ENCODE measurements around the gene PCBP3.
A peak's percentile ranks its signal among the peaks of the same experiment; 100 is the strongest.
"Not testable (repeated sequence)": the region's sequence is repeated elsewhere in the genome, so short reads cannot be mapped to it uniquely, and the experiment has no call there.

PCBP3 gene

DNA sequence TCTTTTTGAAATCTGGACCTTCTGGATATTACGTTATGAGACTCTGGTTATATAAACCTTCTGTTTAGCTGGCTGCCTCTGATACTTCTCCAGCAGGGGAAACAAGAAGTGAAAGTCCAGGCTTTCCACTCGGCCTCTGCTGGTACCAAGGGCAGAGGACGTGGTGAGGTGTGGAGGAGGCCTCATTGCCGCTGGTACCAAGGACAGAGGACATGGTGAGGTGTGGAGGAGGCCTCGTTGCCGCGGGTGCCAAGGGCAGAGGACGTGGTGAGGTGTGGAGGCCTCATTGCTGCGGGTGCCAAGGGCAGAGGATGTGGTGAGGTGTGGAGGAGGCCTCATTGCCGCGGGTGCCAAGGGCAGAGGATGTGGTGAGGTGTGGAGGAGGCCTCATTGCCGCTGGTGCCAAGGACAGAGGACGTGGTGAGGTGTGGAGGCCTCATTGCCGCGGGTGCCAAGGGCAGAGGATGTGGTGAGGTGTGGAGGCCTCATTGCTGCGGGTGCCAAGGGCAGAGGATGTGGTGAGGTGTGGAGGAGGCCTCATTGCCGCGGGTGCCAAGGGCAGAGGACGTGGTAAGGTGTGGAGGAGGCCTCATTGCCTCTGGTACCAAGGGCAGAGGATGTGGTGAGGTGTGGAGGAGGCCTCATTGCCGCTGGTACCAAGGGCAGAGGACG lies 242.5 kb downstream of the PCBP3 start:
- not testable (repeated sequence) for DNase-seq

GRCh38 chr21:45886610-45887026 lies 243.1 kb downstream of the PCBP3 start:
- peak; percentile 25 for DNase-seq

GRCh38 chr21:45887120-45887611 lies 243.6 kb downstream of the PCBP3 start:
- no peak for DNase-seq

- no peak for DNase-seq
Observed at GRCh38 chr21:45887788-45888187, 244.3 kb downstream of the PCBP3 start.

DNA sequence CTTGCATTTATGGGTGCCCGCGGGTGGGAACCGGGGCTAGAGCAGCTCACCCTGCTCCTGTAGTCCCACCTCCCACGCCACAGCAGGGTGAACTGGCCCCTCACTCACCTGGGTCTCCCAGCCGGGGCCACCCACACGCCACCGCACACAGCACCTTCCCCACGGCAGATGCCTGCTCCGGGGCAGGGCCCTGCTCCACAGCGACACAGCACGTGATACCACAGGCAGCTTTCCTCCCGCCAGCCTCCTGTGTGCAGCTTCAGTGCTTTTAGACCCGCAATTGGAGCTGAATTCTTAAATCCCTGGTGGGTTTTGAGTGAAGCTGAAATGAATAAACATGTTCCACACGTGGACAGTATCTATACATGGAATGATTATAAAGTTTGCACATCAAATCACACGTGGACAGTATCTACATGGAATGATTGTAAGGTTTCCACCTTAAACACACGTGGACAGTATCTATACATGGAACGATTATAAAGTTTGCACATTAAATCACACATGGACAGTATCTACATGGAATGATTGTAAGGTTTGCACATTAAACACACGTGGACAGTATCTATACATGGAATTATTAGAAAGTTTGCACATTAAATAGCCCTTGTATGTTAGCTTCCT lies 245.0 kb downstream of the PCBP3 start:
- DNase-seq = no peak

DNA sequence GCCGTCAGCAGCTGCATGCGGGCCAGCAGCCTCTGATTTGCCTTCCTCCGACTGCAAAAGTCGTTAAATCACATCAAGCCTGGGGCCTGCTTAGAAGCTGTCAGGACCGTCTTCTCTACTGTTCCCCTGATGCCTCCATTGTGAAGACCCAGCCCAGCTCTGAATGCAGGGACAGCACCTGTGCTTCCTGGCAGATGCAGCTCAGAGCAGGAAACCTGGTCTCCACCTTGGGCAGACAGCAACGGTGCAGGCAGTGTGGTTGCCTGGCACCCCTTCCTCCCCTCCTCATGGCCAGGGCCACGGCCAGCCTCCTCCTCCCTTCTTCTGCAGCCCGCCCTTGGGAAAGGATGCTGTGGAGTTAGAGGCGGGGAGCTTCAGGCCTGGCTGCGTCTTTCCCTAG lies 245.7 kb downstream of the PCBP3 start:
- no peak for DNase-seq

DNA sequence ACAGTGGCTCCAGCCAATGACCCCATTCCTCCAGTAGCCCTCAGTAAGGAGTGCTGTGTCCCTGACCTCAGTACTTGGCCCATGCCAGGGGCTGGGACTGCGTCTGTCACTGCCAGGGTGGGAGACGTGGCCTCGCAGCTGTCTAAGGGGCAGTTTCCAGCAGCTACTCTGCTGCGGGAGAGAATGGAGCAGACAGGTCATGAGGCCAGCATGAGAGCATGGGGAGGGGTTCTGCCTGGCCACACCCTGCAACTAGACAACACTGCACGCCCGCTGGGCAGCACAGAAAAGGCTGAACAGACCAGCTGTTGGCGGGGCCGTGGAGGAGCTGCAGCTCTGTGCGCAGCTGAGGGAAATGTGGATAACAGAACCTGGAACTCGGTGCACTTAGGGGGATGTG lies 246.4 kb downstream of the PCBP3 start:
- no peak for DNase-seq

DNA sequence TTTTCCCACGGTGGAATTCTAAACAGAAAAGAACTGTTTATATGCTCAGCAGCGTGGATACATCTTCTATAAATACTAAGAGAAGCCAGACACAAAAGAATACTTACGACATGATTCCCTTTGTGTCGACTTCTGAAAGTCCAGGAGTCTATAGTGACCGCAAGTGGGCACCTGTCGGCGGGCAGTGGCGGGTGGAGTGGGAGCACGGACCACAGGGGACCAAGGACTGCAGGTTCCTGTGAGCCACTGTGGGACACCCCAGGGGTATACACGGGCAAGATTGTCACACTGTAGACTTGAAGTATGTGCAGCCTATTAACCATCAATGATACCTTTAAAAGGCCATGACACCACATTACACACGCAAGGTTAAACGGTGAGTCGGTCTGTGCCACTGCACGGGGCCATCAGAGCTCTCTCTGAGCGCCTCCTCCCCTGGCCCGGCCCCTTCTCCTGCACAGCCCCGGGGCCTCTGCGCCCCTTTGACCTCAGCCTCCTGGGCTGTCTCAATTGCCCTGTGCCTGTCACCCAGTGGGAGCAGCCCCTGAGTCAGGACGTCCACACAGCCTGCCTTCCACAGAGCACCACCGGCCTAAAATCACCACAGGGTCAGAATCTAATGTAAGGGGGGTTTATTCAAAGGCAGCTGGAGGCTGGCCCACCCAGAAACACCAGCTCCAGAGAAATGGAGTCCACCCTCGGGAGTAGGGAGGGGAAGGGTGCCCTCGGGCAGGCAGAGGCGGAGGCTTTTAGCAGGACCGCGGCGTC lies 248.0 kb downstream of the PCBP3 start:
- DNase-seq = no peak

- no peak for DNase-seq
Observed at GRCh38 chr21:45892156-45892915, 248.8 kb downstream of the PCBP3 start.

DNA sequence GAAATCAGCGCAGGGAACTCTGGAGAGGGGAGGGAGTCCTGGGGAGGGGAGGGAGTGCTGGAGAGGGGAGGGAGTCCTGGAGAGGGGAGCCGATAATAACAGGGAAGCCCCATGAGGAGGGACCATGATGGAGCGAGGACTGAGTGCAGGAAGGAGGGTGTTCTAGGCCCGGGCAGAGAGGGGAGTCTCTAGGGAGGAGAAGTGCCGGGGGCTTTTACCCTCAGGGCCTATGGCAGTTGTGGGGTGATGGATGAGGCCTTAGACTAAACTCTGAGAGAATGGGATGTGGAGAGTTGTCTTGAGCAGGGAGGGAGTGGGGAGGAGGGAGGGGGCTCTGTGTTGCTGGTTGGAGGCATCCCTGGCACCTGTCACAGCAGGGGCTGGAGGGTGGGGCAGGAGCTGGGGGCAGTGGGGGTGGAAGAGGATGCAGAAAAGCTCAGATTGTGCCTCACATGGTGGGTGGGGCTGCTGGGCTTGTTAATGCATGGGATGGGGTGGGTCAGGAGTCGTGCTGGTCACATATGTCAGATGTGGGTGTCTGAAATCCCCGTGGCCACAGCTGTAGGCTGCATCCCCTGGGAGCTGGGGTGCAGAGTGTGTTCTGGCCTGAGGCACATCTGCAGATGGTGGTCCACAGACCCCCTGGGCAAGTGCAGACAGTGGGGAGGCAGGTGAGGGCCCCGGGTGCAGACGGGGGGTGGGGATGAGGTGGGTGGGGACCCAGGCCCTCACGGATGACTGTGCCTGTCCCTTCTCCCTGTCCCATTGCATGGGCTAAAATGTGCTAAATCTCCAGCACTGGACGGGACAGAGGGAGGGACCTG lies 249.6 kb downstream of the PCBP3 start:
- no peak for DNase-seq

DNA sequence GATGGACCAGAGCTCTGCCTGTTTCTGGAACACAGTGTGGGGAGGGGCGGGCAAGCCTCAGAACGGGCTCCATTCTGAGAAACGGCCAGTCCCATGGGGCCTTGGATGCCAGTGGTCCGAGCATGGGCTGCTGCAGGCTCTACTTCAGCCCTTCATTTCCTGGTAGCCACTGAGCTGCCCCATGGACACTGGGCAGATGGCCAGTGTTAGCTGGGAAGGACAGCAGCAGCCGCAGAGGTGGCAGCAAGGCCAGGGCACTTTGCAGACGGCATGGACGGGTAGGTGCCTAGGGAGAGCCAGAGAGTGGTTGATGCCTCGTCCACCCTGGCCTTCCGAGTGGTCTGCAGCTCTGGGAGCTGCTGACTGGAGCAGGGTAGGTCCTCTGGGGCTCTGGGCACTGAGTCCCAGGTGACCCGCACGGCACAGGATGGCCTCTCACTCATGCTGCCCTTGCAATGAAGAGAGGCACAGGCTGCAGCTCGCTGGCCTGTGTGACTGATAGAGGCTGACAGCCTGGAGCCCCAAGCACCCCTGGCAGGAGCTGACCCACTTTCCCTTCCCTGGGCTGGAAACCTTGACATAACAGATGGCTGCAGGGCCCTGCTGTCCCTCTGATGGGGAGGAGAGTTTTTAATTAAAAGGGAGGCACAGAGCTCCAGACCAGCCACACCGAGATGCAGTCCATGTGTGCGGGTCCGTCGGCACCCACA lies 250.4 kb downstream of the PCBP3 start:
- DNase-seq = no peak

GRCh38 chr21:45894450-45894825 lies 250.9 kb downstream of the PCBP3 start:
- DNase-seq = no peak

GRCh38 chr21:45894906-45895777 lies 251.6 kb downstream of the PCBP3 start:
- no peak for DNase-seq

- DNase-seq = no peak
Observed at GRCh38 chr21:45895778-45896370, 252.3 kb downstream of the PCBP3 start.

DNA sequence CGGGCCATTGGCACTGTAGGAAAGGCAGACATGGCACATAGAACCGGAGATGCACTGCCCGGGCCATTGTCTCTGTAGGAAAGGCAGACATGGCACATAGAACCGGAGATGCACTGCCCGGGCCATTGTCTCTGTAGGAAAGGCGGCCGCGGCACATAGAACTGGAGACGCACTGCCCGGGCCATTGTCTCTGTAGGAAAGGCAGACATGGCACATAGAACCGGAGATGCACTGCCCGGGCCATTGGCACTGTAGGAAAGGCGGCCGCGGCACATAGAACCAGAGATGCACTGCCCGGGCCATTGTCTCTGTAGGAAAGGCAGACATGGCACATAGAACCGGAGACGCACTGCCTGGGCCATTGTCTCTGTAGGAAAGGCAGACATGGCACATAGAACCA lies 252.9 kb downstream of the PCBP3 start:
- not testable (repeated sequence) for DNase-seq

- no peak for DNase-seq
Observed at GRCh38 chr21:45897191-45898027, 253.9 kb downstream of the PCBP3 start.

DNA sequence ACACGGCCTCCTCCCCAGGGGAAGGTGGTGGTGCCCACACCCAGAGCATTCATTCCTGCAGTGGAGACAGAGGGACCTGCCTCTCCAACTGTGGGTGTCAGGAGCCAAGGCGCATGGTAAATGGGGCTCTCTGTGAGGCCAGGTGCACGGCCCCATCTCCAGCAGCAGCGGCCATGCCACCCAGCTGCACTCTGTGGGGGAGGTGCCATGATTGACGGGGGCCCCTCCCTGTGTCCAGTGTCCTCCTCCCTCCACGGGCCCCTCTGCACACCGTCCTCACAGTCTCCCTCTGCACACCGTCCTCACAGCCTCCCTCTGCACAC lies 254.5 kb downstream of the PCBP3 start:
- DNase-seq = no peak

GRCh38 chr21:45898781-45899180 lies 255.3 kb downstream of the PCBP3 start:
- no peak for DNase-seq

- no peak for DNase-seq
Observed at GRCh38 chr21:45899317-45900033, 255.9 kb downstream of the PCBP3 start.

Data from activated naive CD4-positive, alpha-beta T cell treated with anti-CD3 and anti-CD28 coated beads, Interleukin-2, amount 50 U/mL, for 16 hours (primary cell).